Measurements from ENCODE around the gene IL17RB.

The IL17RB gene

GRCh38 chr3:53834429-53835095 is 11.8 kb upstream of the IL17RB start:
- no peak for DNase-seq (ENCODE audit: extremely low read depth, low read depth)
- TF ChIP-seq, protein P1, sequence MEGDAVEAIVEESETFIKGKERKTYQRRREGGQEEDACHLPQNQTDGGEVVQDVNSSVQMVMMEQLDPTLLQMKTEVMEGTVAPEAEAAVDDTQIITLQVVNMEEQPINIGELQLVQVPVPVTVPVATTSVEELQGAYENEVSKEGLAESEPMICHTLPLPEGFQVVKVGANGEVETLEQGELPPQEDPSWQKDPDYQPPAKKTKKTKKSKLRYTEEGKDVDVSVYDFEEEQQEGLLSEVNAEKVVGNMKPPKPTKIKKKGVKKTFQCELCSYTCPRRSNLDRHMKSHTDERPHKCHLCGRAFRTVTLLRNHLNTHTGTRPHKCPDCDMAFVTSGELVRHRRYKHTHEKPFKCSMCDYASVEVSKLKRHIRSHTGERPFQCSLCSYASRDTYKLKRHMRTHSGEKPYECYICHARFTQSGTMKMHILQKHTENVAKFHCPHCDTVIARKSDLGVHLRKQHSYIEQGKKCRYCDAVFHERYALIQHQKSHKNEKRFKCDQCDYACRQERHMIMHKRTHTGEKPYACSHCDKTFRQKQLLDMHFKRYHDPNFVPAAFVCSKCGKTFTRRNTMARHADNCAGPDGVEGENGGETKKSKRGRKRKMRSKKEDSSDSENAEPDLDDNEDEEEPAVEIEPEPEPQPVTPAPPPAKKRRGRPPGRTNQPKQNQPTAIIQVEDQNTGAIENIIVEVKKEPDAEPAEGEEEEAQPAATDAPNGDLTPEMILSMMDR (IDR thresholded peaks at IDR 0.05; ENCODE audit: low read depth, low read length) = no peak

- DNase-seq (ENCODE audit: extremely low read depth, low read depth) = no peak
- TF ChIP-seq, protein P1 (IDR thresholded peaks at IDR 0.05; ENCODE audit: low read depth, low read length) = no peak
These were observed 11.1 kb upstream of the IL17RB start for GRCh38 chr3:53835257-53835656.

- no peak for DNase-seq (ENCODE audit: extremely low read depth, low read depth)
- TF ChIP-seq, protein P1 (IDR thresholded peaks at IDR 0.05; ENCODE audit: low read depth, low read length) = no peak
These were observed 10.1 kb upstream of the IL17RB start for GRCh38 chr3:53836084-53836872.

DNA sequence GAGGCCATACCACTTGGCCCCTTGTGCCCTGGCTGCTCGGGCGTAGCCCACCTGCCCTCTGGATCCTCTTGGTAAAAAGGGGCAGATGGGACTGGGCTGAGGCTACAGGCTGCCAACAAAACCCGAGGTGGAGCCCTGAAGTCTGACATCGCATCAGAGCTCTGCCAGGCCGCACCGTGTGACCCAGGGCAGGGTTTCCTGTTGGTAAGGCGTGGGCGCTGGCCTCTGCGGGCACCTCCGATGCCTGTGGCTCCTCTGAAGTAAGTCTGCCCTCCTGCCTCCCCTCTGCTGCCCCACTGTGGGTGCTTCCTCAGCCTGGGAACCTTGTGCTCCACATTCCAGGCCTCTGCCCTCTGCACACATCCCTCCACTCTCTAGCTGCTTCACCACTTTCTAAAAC is 9.0 kb upstream of the IL17RB start:
- DNase-seq (ENCODE audit: extremely low read depth, low read depth) = no peak
- TF ChIP-seq, protein P1 (IDR thresholded peaks at IDR 0.05; ENCODE audit: low read depth, low read length) = no peak

GRCh38 chr3:53841296-53841695 is 5.1 kb upstream of the IL17RB start:
- TF ChIP-seq, protein P1 (IDR thresholded peaks at IDR 0.05; ENCODE audit: low read depth, low read length) = no peak
- DNase-seq (ENCODE audit: extremely low read depth, low read depth) = no peak

DNA sequence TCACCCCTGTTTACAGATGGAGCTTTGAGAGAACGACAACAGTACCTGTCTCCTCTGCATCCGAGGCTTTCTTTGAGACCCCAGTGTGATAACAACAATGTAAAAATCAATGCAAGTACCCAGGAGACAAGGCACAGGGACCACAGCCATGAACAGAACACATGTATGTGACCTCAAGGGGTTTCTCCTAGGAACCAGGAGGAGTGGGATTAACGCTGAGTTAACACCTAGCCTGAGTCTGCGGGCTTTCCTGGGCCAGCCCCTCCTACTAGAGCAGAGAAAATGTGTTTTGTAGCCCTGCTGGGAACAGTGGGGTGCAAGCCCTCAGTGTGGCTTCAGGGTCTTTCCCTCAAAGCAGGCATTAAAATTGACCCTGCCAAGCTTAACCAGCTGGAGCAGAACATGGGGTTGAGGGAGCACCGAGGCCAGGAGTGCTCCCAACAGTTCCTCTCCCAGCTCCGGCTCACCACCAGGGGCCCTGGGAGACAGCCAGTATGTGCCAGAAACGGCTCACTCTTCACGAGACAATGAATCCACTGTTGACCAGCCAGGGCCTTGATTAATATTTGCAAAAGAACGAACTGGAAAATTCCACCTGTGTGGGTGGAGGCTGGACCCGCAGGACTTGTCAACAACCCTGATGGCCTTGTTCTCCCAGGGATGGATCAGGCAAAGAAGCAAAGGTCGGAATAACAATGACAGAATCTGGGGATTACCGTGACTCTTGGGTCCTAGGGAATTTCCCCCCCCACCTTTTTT is 3.8 kb upstream of the IL17RB start:
- DNase-seq (ENCODE audit: extremely low read depth, low read depth) = no peak
- TF ChIP-seq, protein P1 (IDR thresholded peaks at IDR 0.05; ENCODE audit: low read depth, low read length) = no peak
